Peyer's patch (tissue), 4 donors: ENCODE data around the gene SLC17A8. TPM values are rescaled to one million over a fixed set of nuclear protein-coding genes. Genes with fewer than 3 reads are reported as not detected.

Experiments used
- DNase-seq, 3 donors: peaks; one replicate each; pipeline ENCODE4 v3.0.0-alpha.2; 2017 to 2019
- H3K27ac ChIP-seq, 4 donors: fragments of 200-600 bp; sonication (generic); one replicate each; pipeline ENCODE4 v1.5.1; 2016 to 2019
- H3K27me3 ChIP-seq, 2 donors: fragments of 200-600 bp; sonication (generic); one replicate each; pipeline ENCODE4 v1.5.1; 2019
- H3K36me3 ChIP-seq, 3 donors: fragments of 200-600 bp; sonication (generic); one replicate each; pipeline ENCODE4 v1.5.1; 2016 to 2019
- H3K4me1 ChIP-seq, 4 donors: fragments of 200-600 bp; sonication (generic); one replicate each; pipeline ENCODE4 v1.5.1; 2016 to 2019
- H3K4me3 ChIP-seq, 4 donors: fragments of 200-600 bp; sonication (generic); 1 replicate in 3 of 4; 2 replicates in 1 of 4; pipeline ENCODE4 v1.5.1; 2016 to 2019; ENCODE audit warnings: mild to moderate bottlenecking in 1 of 4
- H3K9me3 ChIP-seq, 4 donors: fragments of 200-600 bp; sonication (generic); one replicate each; pipeline ENCODE4 v1.5.1; 2016 to 2019; ENCODE audit warnings: mild to moderate bottlenecking in 1 of 4
- CTCF ChIP-seq, 6 experiments: fragments of 450-650 bp in 4 of 6; fragments of 200-600 bp in 2 of 6; sonication (generic) in 1 of 6; IDR thresholded peaks; one replicate each; pipeline ENCODE4 v1.5.1; 2017 to 2019; ENCODE audit warnings: antibody characterized with exemption in 6 of 6, mild to moderate bottlenecking in 3 of 6, moderate library complexity in 1 of 6
- POLR2A ChIP-seq, 2 donors: fragments of 450-650 bp; IDR thresholded peaks; one replicate each; pipeline ENCODE4 v1.5.1; 2017; ENCODE audit warnings: antibody characterized with exemption in 2 of 2, mild to moderate bottlenecking in 2 of 2, moderate library complexity in 2 of 2
- total RNA-seq, 4 donors: library from RNA; depleted of rRNA; stranded (reverse); fragments of >200 nt; gene quantifications; one replicate each; pipeline ENCODE4 v1.1.0, GENCODE V29; 2016

Gene SLC17A8
- total RNA-seq, 4 donors from 2014 or later, result 61.9 to 212 (median 83.1) TPM; not detected in 1

- no peak overlapping the region for H3K4me3 ChIP-seq
- H3K36me3 ChIP-seq, result no peaks in the 10 kb centered on the region
- H3K27me3 ChIP-seq, result no peaks in the 10 kb centered on the region
- H3K9me3 ChIP-seq, result no peaks in the 10 kb centered on the region
- H3K27ac ChIP-seq, result no peak overlapping the region
- H3K4me1 ChIP-seq, result no peaks in the 10 kb centered on the region
- DNase-seq, result no peak
- TF ChIP-seq CTCF (IDR thresholded peaks at IDR 0.05) (no peak), POLR2A (IDR thresholded peaks at IDR 0.05) (no peak)
Measured at GRCh38 chr12:100461330-100461973, 104.6 kb downstream of the SLC17A8 start.

DNA sequence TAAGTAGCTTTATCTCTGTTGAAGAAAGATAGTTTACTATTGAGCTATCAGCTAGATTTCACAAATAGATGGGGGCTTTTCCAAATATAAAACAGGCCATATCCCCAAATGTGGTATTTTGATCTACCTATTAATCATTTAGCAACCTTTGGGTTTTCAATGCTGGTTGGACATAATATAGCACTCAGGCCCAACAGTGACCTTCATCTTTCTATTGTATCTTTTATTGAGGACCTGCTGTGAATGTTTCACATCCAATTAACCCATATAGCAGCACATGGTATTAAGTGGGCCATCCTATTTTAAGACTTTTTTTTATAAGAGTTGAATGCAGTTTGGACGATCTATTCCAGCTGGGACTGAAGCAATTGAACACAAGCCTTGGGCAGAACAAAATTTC lies 106.8 kb downstream of the SLC17A8 start:
- Histone ChIP-seq H3K36me3 (no peaks in the 10 kb centered on the region), H3K4me1 (no peaks in the 10 kb centered on the region), H3K27me3 (no peaks in the 10 kb centered on the region), H3K9me3 (no peaks in the 10 kb centered on the region), H3K27ac (no peak overlapping the region), H3K4me3 (no peak overlapping the region)
- DNase-seq, result no peak
- no peak for TF ChIP-seq POLR2A (IDR thresholded peaks at IDR 0.05)
- TF ChIP-seq CTCF (IDR thresholded peaks at IDR 0.05), result no peak

DNA sequence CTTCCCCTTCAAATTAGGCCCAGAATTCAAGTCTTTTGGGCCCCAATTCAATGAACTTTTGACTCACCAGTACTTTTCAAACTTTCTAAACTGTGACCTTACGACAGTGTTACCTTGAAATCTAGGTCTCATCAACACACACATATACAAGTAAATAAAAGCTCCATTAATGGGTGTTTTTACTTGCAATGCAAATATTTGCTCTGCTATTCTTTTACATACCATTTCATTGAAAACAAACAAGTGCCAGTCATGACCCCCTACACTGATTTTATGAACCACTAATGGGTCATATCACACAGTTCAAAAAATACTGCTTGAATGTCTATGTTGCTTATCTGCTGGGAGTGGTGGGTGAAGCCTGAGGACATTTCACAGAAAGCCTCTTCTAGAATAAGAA lies 107.7 kb downstream of the SLC17A8 start:
- H3K27me3 ChIP-seq, result no peaks in the 10 kb centered on the region
- no peak overlapping the region for H3K27ac ChIP-seq
- H3K9me3 ChIP-seq, result no peaks in the 10 kb centered on the region
- TF ChIP-seq CTCF (IDR thresholded peaks at IDR 0.05) (no peak), POLR2A (IDR thresholded peaks at IDR 0.05) (no peak)
- H3K36me3 ChIP-seq, result no peaks in the 10 kb centered on the region
- no peaks in the 10 kb centered on the region for H3K4me1 ChIP-seq
- DNase-seq, result no peak
- H3K4me3 ChIP-seq, result no peak overlapping the region

DNA sequence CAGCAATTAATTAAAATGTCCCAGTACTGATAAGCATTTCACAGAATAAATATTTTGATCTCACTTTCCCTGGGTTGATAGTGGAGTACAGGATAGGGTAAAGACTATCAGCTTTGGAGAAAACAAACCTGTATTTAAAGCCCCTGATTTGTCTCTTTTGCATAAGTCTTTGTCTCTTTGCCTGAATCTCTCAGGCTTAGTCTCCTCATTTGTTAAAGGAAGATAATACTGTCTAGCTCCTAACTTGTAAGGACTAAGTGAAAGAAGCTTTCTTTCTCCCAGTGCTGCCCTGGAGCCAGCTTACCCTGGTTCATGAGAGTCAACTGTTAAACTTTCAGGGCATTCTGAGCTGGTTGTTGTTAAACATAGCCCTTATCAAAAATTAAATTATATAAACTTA lies 111.3 kb downstream of the SLC17A8 start:
- TF ChIP-seq POLR2A (IDR thresholded peaks at IDR 0.05) (no peak), CTCF (IDR thresholded peaks at IDR 0.05) (no peak)
- H3K4me3 ChIP-seq, result no peak overlapping the region
- no peak for DNase-seq
- no peaks in the 10 kb centered on the region for H3K9me3 ChIP-seq
- no peak overlapping the region for H3K27ac ChIP-seq
- H3K4me1 ChIP-seq, result peaks cover 0 to 4% (median 0%) of the 10 kb centered on the region in 4 donors
- no peaks in the 10 kb centered on the region for H3K27me3 ChIP-seq
- no peaks in the 10 kb centered on the region for H3K36me3 ChIP-seq

Other genes starting within 250 kb of the SLC17A8 start
- gene BLTP3B, start 214.2 kb upstream of the SLC17A8 start, total RNA-seq, result 10 to 100 TPM; 20.6 to 56.9 (median 27.9) TPM
- 10 to 100 TPM in 3 of 4 donors, 1 to 10 TPM in 1; 4.2 to 21.5 (median 12.2) TPM for gene ACTR6, start 156.3 kb upstream of the SLC17A8 start, total RNA-seq
- gene DEPDC4, start 90.0 kb upstream of the SLC17A8 start, total RNA-seq, result 1 to 10 TPM in 2 of 4 donors, not detected in 2; 1.4 to 2.0 TPM
- 10 to 100 TPM; 47.5 to 73.4 (median 52.6) TPM for gene SCYL2, start 89.9 kb upstream of the SLC17A8 start, total RNA-seq
- gene NR1H4, start 116.8 kb downstream of the SLC17A8 start, total RNA-seq, result 100 to 1,000 TPM in 3 of 4 donors, 10 to 100 TPM in 1; 75.1 to 316 (median 227) TPM
- 10 to 100 TPM in 2 of 4 donors, 1 to 10 TPM in 2; 2.5 to 20.1 (median 10.3) TPM for gene GAS2L3, start 216.6 kb downstream of the SLC17A8 start, total RNA-seq